Endothelial cell of umbilical vein (primary cell): ENCODE results near the gene EDDM3A. TPM values are rescaled to one million over a fixed set of nuclear protein-coding genes. Genes with fewer than 3 reads are reported as not detected.

Experiments used
- BruUV-seq: library from RNA; stranded (reverse); fragments of 400-500 nt; replicated peaks from 2 replicates; lab custom pipeline; 2021; lab: Mats Ljungman, UMichigan
- CTCF ChIA-PET: fragments of 300-600, 350-600 bp; sonication (Branson Sonifier 250); formaldehyde crosslinking; loops from one replicate; lab custom pipeline; 2021; ENCODE audit warnings: antibody characterized with exemption, inconsistent platforms; lab: Charles Lee
- POLR2A ChIA-PET: fragments of 300-600, 350-600 bp; sonication (Branson Sonifier 250); formaldehyde crosslinking; loops from one replicate; lab custom pipeline; 2021; ENCODE audit warnings: antibody characterized with exemption, inconsistent platforms; lab: Charles Lee
- DNase-seq: peaks from one replicate; pipeline ENCODE4 v3.0.0-alpha.2; 2011; ENCODE audit warnings: low read depth, low spot score
- FAIRE-seq: peaks from 2 replicates; lab custom pipeline; 2011; peaks lifted over from hg19 to GRCh38; lab: Jason Lieb, UNC
- H2AFZ ChIP-seq: 2 replicates; pipeline ENCODE4 v1.6.0; 2012; ENCODE audit warnings: low read depth, low read length, control low read depth, inconsistent platforms
- H3K27ac ChIP-seq: 2 replicates; pipeline ENCODE4 v1.5.1; 2011; ENCODE audit warnings: low read depth, mild to moderate bottlenecking, control low read depth, low read length, moderate library complexity; ENCODE audit not compliant: insufficient read depth
- H3K27me3 ChIP-seq, 2 experiments: 2 replicates each; pipeline versions ENCODE4 v1.6.0 to v1.6.1; 2011; ENCODE audit warnings: low read length in 2 of 2, mixed read lengths in 1 of 2; ENCODE audit not compliant: control insufficient read depth in 2 of 2, insufficient read depth in 2 of 2
- H3K36me3 ChIP-seq, 2 experiments: 2 replicates in 1 of 2; 3 replicates in 1 of 2; pipeline ENCODE4 v1.5.1; 2011; ENCODE audit warnings: low read length in 2 of 2, mild to moderate bottlenecking in 1 of 2, moderate library complexity in 1 of 2; ENCODE audit not compliant: control insufficient read depth in 2 of 2, insufficient read depth in 2 of 2; ENCODE audit errors: extremely low read depth in 1 of 2
- H3K4me1 ChIP-seq: 3 replicates; pipeline ENCODE4 v1.5.1; 2011; ENCODE audit warnings: mild to moderate bottlenecking, low read length; ENCODE audit not compliant: control insufficient read depth, insufficient read depth; ENCODE audit errors: extremely low read depth
- H3K4me2 ChIP-seq: 2 replicates; pipeline ENCODE4 v1.6.1; 2011; ENCODE audit warnings: low read length, control low read depth, mixed read lengths; ENCODE audit not compliant: insufficient read depth
- H3K4me3 ChIP-seq, 3 experiments: fragments of 200-600 bp in 1 of 3; sonication (generic), shearing (Covaris generic) in 1 of 3; replicated peaks in 1 of 3; 2 replicates each; pipeline ENCODE4 v1.5.1; 2011 to 2016; ENCODE audit warnings: control low read depth in 3 of 3, low read length in 3 of 3, mild to moderate bottlenecking in 2 of 3, inconsistent platforms in 1 of 3, low read depth in 1 of 3, moderate library complexity in 1 of 3; ENCODE audit not compliant: insufficient read depth in 1 of 3
- H3K79me2 ChIP-seq: 2 replicates; pipeline ENCODE4 v1.6.0; 2012; ENCODE audit warnings: low read length, inconsistent platforms; ENCODE audit not compliant: control insufficient read depth, insufficient read depth
- H3K9ac ChIP-seq: replicated peaks from 2 replicates; pipeline ENCODE3; 2011; ENCODE audit warnings: low read length, control low read depth; ENCODE audit not compliant: insufficient read depth; ENCODE audit errors: extremely low read depth
- H3K9me1 ChIP-seq: replicated peaks from 3 replicates; pipeline ENCODE4 v1.6.0; 2011; ENCODE audit warnings: mild to moderate bottlenecking, low read length; ENCODE audit not compliant: control insufficient read depth, insufficient read depth; ENCODE audit errors: extremely low read depth
- H3K9me3 ChIP-seq: replicated peaks from 2 replicates; pipeline ENCODE4 v1.5.1; 2012; ENCODE audit warnings: low read length, inconsistent platforms; ENCODE audit not compliant: control insufficient read depth, insufficient read depth
- H4K20me1 ChIP-seq: replicated peaks from 2 replicates; pipeline ENCODE3; 2011; ENCODE audit warnings: mild to moderate bottlenecking, low read length; ENCODE audit not compliant: control insufficient read depth, insufficient read depth; ENCODE audit errors: extremely low read depth
- CTCF ChIP-seq, 2 donors: IDR thresholded peaks; 1 replicate in 1 of 2; 2 replicates in 1 of 2; pipeline ENCODE4 v1.5.1; 2011; ENCODE audit warnings: low read length in 2 of 2, mild to moderate bottlenecking in 2 of 2, moderate library complexity in 2 of 2, control low read depth in 1 of 2, inconsistent platforms in 1 of 2, low read depth in 1 of 2; ENCODE audit not compliant: insufficient read depth in 1 of 2; ENCODE audit errors: extremely low read depth in 1 of 2
- EZH2 ChIP-seq: IDR thresholded peaks from 2 replicates; pipeline ENCODE4 v1.6.1; 2012; ENCODE audit warnings: borderline replicate concordance, low read depth, mild to moderate bottlenecking, moderate library complexity, low read length, inconsistent platforms; ENCODE audit not compliant: severe bottlenecking
- FOS ChIP-seq: IDR thresholded peaks from 2 replicates; pipeline ENCODE4 v1.6.1; 2011; ENCODE audit warnings: mild to moderate bottlenecking, low read length, moderate library complexity, borderline replicate concordance; ENCODE audit not compliant: insufficient read depth
- GATA2 ChIP-seq: IDR thresholded peaks from 2 replicates; pipeline ENCODE4 v1.7.0; 2011; ENCODE audit warnings: low read depth, mild to moderate bottlenecking, moderate library complexity, mixed read lengths, low read length; ENCODE audit not compliant: insufficient read length, insufficient read depth
- JUN ChIP-seq: IDR thresholded peaks from 2 replicates; pipeline ENCODE4 v1.6.1; 2011; ENCODE audit warnings: borderline replicate concordance, low read depth; ENCODE audit not compliant: insufficient read length, insufficient read depth
- MAX ChIP-seq: IDR thresholded peaks from 2 replicates; pipeline ENCODE4 v1.6.1; 2011; ENCODE audit not compliant: insufficient read depth, insufficient read length
- MYC ChIP-seq: IDR thresholded peaks from one replicate; pipeline ENCODE4 v1.6.1; 2011; ENCODE audit warnings: mild to moderate bottlenecking, low read depth, low read length
- POLR2A ChIP-seq: IDR thresholded peaks from 2 replicates; pipeline ENCODE4 v1.6.1; 2012; ENCODE audit warnings: low read depth, mild to moderate bottlenecking, control low read depth, low read length
- POLR2AphosphoS5 ChIP-seq: IDR thresholded peaks from 2 replicates; pipeline ENCODE4 v1.6.1; 2012; ENCODE audit warnings: low read depth, mild to moderate bottlenecking, control low read depth, low read length, moderate library complexity; ENCODE audit not compliant: insufficient read depth
- dilution Hi-C: fragments of 300-500 bp; cut with MboI; formaldehyde crosslinking; loops from one replicate; pipeline ENCODE4 v1.15.0; 2019; ENCODE audit warnings: low sequenced_read_pairs; ENCODE audit not compliant: extremely low pct_ligation_motif_present
- intact Hi-C: fragments of 100-400 bp; cut with micrococcal nuclease; formaldehyde crosslinking; loops from one replicate; pipeline ENCODE4 v1.10.0; 2022
- polyA plus RNA-seq, 4 experiments: library from polyadenylated mRNA; depleted of rRNA in 3 of 4; stranded (reverse) in 3 of 4; unstranded in 1 of 4; fragments of >200 nt; gene quantifications; 2 replicates each; pipeline versions ENCODE4 v1.2.1 to v1.2.3, GENCODE V29; 2011 to 2012; ENCODE audit warnings: missing spikeins in 1 of 4
- total RNA-seq: library from RNA; stranded (reverse); gene quantifications from 2 replicates; pipeline ENCODE4 v1.2.3, GENCODE V29; 2021

EDDM3A gene
- total and polyA plus RNA-seq, 2 donors (not counting 3 experiments of a cell fraction or from before 2014, with no cell fraction given) = not detected

GRCh38 chr14:20797164-20797563 is 51.5 kb downstream of the EDDM3A start:
- Histone ChIP-seq H3K9me3 (no peaks in the 10 kb centered on the region), H3K4me3 (no peak overlapping the region), H3K9ac (no peak overlapping the region), H3K4me2 (no peak overlapping the region), H4K20me1 (no peaks in the 10 kb centered on the region), H3K9me1 (no peaks in the 10 kb centered on the region), H3K79me2 (peaks cover 8% of the 10 kb centered on the region), H3K4me1 (peaks cover 33% of the 10 kb centered on the region), H3K36me3 (no peaks in the 10 kb centered on the region), H3K27ac (no peak overlapping the region), H3K27me3 (no peaks in the 10 kb centered on the region), H2AFZ (no peak overlapping the region)
- dilution Hi-C loops (no loop called here), intact Hi-C loops (no loop called here)
- DNase-seq (no peak), FAIRE-seq (no peak)
- ChIA-PET CTCF (interaction anchor here (0.8 to 1.4 kb wide), 2 partner anchors 39 to 60 kb away, joined by 4 to 8 read pairs; no protein-coding TSS in a partner anchor), POLR2A (no interaction called here)
- TF ChIP-seq EZH2 = no peak
- no peak for TF ChIP-seq MAX
- no peak for TF ChIP-seq JUN
- no peak for TF ChIP-seq FOS
- no peak for TF ChIP-seq POLR2AphosphoS5
- no peak for TF ChIP-seq POLR2A
- TF ChIP-seq CTCF (IDR thresholded peaks at IDR 0.05; ENCODE audit: extremely low read depth in 1 of 2, insufficient read depth in 1 of 2, low read depth in 1 of 2, low read length in 2 of 2) = no peak
- no peak for TF ChIP-seq MYC
- TF ChIP-seq GATA2 = no peak
- BruUV-seq = no TSS peak

Other genes starting within 250 kb of the EDDM3A start
- gene RNASE10, start 240.3 kb upstream of the EDDM3A start, total RNA-seq = 1.2 and 1.8 TPM in 2 replicates
- 0.12 TPM in 1 of 2 replicates, not detected in the other for gene RNASE10, start 240.3 kb upstream of the EDDM3A start, polyA plus RNA-seq
- gene RNASE9, start 184.8 kb upstream of the EDDM3A start, total RNA-seq = not detected in 2 replicates
- not detected in 2 replicates for gene RNASE9, start 184.8 kb upstream of the EDDM3A start, polyA plus RNA-seq
- gene RNASE11, start 157.9 kb upstream of the EDDM3A start, total RNA-seq = not detected in 2 replicates
- not detected in 2 replicates for gene RNASE11, start 157.9 kb upstream of the EDDM3A start, polyA plus RNA-seq
- not detected in 2 replicates for gene RNASE12, start 154.5 kb upstream of the EDDM3A start, total RNA-seq
- gene RNASE12, start 154.5 kb upstream of the EDDM3A start, polyA plus RNA-seq = not detected in 2 replicates
- gene OR6S1, start 104.2 kb upstream of the EDDM3A start, total RNA-seq = not detected in 2 replicates
- gene OR6S1, start 104.2 kb upstream of the EDDM3A start, polyA plus RNA-seq = not detected in 2 replicates
- gene RNASE4, start 61.3 kb upstream of the EDDM3A start, total RNA-seq = 6.9 and 8.7 TPM in 2 replicates
- gene RNASE4, start 61.3 kb upstream of the EDDM3A start, polyA plus RNA-seq = 27.4 and 35.1 TPM in 2 replicates
- 5.7 and 6.2 TPM in 2 replicates for gene ANG, start 57.1 kb upstream of the EDDM3A start, total RNA-seq
- 11.2 and 12.2 TPM in 2 replicates for gene ANG, start 57.1 kb upstream of the EDDM3A start, polyA plus RNA-seq
- not detected in 2 replicates for gene EDDM3B, start 22.5 kb downstream of the EDDM3A start, total RNA-seq
- not detected in 2 replicates for gene EDDM3B, start 22.5 kb downstream of the EDDM3A start, polyA plus RNA-seq
- 0.33 TPM in 1 of 2 replicates, not detected in the other for gene RNASE6, start 35.4 kb downstream of the EDDM3A start, total RNA-seq
- 0.70 and 0.79 TPM in 2 replicates for gene RNASE6, start 35.4 kb downstream of the EDDM3A start, polyA plus RNA-seq
- 182 and 216 TPM in 2 replicates for gene RNASE1, start 57.0 kb downstream of the EDDM3A start, total RNA-seq
- 909 and 1,090 TPM in 2 replicates for gene RNASE1, start 57.0 kb downstream of the EDDM3A start, polyA plus RNA-seq
- gene RNASE3, start 145.5 kb downstream of the EDDM3A start, total RNA-seq = not detected in 2 replicates
- gene RNASE3, start 145.5 kb downstream of the EDDM3A start, polyA plus RNA-seq = not detected in 2 replicates
- not detected in 2 replicates for gene RNASE2, start 209.6 kb downstream of the EDDM3A start, total RNA-seq
- gene RNASE2, start 209.6 kb downstream of the EDDM3A start, polyA plus RNA-seq = not detected in 2 replicates
- gene METTL17, start 244.1 kb downstream of the EDDM3A start, total RNA-seq = 50.2 and 60.6 TPM in 2 replicates
- gene METTL17, start 244.1 kb downstream of the EDDM3A start, polyA plus RNA-seq = 81.5 and 90.6 TPM in 2 replicates